MM.1S (cell line): ENCODE results near the gene HLA-DMB.
A peak's percentile ranks its signal among the peaks of the same experiment; 100 is the strongest.

Source experiments
- DNase-seq: peaks from one replicate; pipeline ENCODE4 v3.0.0-alpha.2; 2015
- H2AFZ ChIP-seq: fragments of 300-600 bp; sonication (generic); 2 replicates; pipeline ENCODE4 v1.6.0; 2016; ENCODE audit warnings: antibody characterized with exemption, low read length
- H3F3A ChIP-seq: fragments of 300-600 bp; sonication (generic); 2 replicates; pipeline ENCODE4 v1.6.1; 2016; ENCODE audit warnings: mild to moderate bottlenecking, antibody characterized with exemption, low read length, moderate library complexity, mixed read lengths; ENCODE audit not compliant: insufficient read depth
- H3K27ac ChIP-seq: fragments of 300-600 bp; sonication (generic); 2 replicates; pipeline ENCODE4 v1.5.1; 2016; ENCODE audit warnings: mild to moderate bottlenecking, low read length
- H3K27me3 ChIP-seq: fragments of 300-600 bp; sonication (generic); replicated peaks from 2 replicates; pipeline ENCODE4 v1.6.0; 2016; ENCODE audit warnings: low read length; ENCODE audit not compliant: insufficient read depth
- H3K36me3 ChIP-seq: fragments of 300-600 bp; sonication (generic); replicated peaks from 2 replicates; pipeline ENCODE4 v1.6.1; 2016; ENCODE audit warnings: mild to moderate bottlenecking, low read length, mixed read lengths; ENCODE audit not compliant: insufficient read depth
- H3K4me1 ChIP-seq: fragments of 300-600 bp; sonication (generic); 2 replicates; pipeline ENCODE4 v1.6.1; 2016; ENCODE audit warnings: low read length, mixed read lengths
- H3K4me2 ChIP-seq: fragments of 300-600 bp; sonication (generic); 2 replicates; pipeline ENCODE4 v1.6.0; 2016; ENCODE audit warnings: low read depth, low read length
- H3K4me3 ChIP-seq: fragments of 300-600 bp; sonication (generic); 2 replicates; pipeline ENCODE4 v1.5.1; 2016; ENCODE audit warnings: low read length, mixed read lengths
- H3K79me2 ChIP-seq: fragments of 300-600 bp; sonication (generic); 2 replicates; pipeline ENCODE4 v1.6.1; 2016; ENCODE audit warnings: mixed run types, low read length, mixed read lengths
- H3K9ac ChIP-seq: fragments of 300-600 bp; sonication (generic); 2 replicates; pipeline ENCODE4 v1.6.1; 2016; ENCODE audit warnings: low read length, mixed read lengths
- H3K9me2 ChIP-seq: fragments of 300-600 bp; sonication (generic); replicated peaks from 2 replicates; pipeline ENCODE4 v1.6.1; 2016; ENCODE audit warnings: mild to moderate bottlenecking, low read length, mixed read lengths; ENCODE audit not compliant: insufficient read depth
- H3K9me3 ChIP-seq: fragments of 300-600 bp; sonication (generic); replicated peaks from 2 replicates; pipeline ENCODE4 v1.6.1; 2016; ENCODE audit warnings: mild to moderate bottlenecking, low read length, mixed read lengths; ENCODE audit not compliant: insufficient read depth
- H4K20me1 ChIP-seq: fragments of 300-600 bp; sonication (generic); 2 replicates; pipeline ENCODE4 v1.6.1; 2016; ENCODE audit warnings: mild to moderate bottlenecking, low read length, moderate library complexity, mixed read lengths; ENCODE audit not compliant: insufficient read depth
- CTCF ChIP-seq: fragments of 300-600 bp; sonication (generic); IDR thresholded peaks from 2 replicates; pipeline ENCODE4 v1.5.1; 2016; ENCODE audit warnings: antibody characterized with exemption, low read length, mixed read lengths
- EZH2 ChIP-seq: fragments of 300-600 bp; sonication (generic); optimal IDR thresholded peaks from 2 replicates; pipeline ENCODE3; 2017; ENCODE audit warnings: low read depth, mild to moderate bottlenecking, antibody characterized with exemption, low read length, mixed read lengths
- EZH2phosphoT487 ChIP-seq: fragments of 300-600 bp; sonication (generic); IDR thresholded peaks from 2 replicates; pipeline ENCODE4 v1.6.1; 2018; ENCODE audit warnings: antibody characterized with exemption, low read length

Gene HLA-DMB

DNA sequence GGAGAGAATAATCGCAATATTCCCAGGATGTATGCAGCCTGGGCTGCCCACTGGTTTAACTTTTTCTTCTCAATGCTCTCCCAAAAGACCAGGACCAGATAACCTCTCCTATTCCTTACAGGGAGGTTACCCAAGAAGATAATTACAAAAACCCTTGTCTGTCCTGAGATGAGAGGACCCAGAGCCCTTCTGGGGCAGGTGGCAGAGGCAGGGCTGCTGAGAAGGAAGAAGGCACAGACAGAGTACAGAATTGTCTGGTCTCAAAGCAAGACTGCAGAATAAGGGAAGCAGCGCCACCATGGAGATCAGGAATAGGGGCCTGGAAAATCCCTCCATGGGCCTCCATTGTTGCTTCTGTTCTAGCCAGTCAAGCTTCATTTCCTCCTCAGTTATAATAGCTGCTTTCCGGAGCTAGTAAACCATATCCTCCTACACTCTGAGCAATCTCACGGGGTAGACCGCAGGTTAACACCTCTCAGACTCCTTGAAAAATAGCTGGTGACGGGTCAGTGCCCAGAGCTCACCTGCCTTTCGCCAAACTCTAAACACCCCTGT, 463 bp upstream of the HLA-DMB start:
- H3K4me1 ChIP-seq = peaks cover 33% of the 10 kb centered on the region

GRCh38 chr6:32938494-32938893, 2.3 kb downstream of the HLA-DMB start:
- no peak for DNase-seq
- H3K4me2 ChIP-seq = no peak overlapping the region
- H4K20me1 ChIP-seq = no peaks in the 10 kb centered on the region
- H3K4me3 ChIP-seq = no peak overlapping the region
- no peak for TF ChIP-seq EZH2phosphoT487
- no peak for TF ChIP-seq EZH2
- no peak for TF ChIP-seq CTCF
- H3K9me2 ChIP-seq = no peaks in the 10 kb centered on the region
- H3K79me2 ChIP-seq = no peaks in the 10 kb centered on the region
- no peaks in the 10 kb centered on the region for H3K36me3 ChIP-seq
- no peak overlapping the region for H2AFZ ChIP-seq
- H3K9me3 ChIP-seq = no peaks in the 10 kb centered on the region
- no peak overlapping the region for H3K9ac ChIP-seq
- 0 out of 2 replicates have a peak, but pooled peaks cover 2% of the 10 kb centered on the region for H3K27me3 ChIP-seq
- peaks cover 9% of the 10 kb centered on the region; the same call in 1 of the 2 replicates for H3F3A ChIP-seq
- H3K4me1 ChIP-seq = peaks cover 21% of the 10 kb centered on the region
- no peak overlapping the region for H3K27ac ChIP-seq

More for the DNA sequence above, 463 bp upstream of the HLA-DMB start:
- H3K9ac ChIP-seq = no peak overlapping the region
- peak overlapping the region; percentile 59; the same call in 1 of the 2 replicates for H3K27ac ChIP-seq
- H2AFZ ChIP-seq = peak overlapping the region; percentile 21
- TF ChIP-seq EZH2phosphoT487 = no peak
- no peak for TF ChIP-seq EZH2
- no peak for TF ChIP-seq CTCF
- H3K36me3 ChIP-seq = no peaks in the 10 kb centered on the region
- H3K9me2 ChIP-seq = no peaks in the 10 kb centered on the region
- H3K79me2 ChIP-seq = no peaks in the 10 kb centered on the region
- peak; percentile 26 for DNase-seq
- H3K9me3 ChIP-seq = no peaks in the 10 kb centered on the region
- peak overlapping the region; percentile 56; the same call in 1 of the 2 replicates for H3K4me3 ChIP-seq
- peaks cover 26% of the 10 kb centered on the region for H3F3A ChIP-seq
- no peaks in the 10 kb centered on the region for H4K20me1 ChIP-seq
- H3K4me2 ChIP-seq = peak overlapping the region; percentile 68
- 0 out of 2 replicates have a peak, but pooled peaks cover 2% of the 10 kb centered on the region for H3K27me3 ChIP-seq

GRCh38 chr6:32937230-32937633, 3.6 kb downstream of the HLA-DMB start:
- no peaks in the 10 kb centered on the region for H3K9me2 ChIP-seq
- no peak overlapping the region for H3K9ac ChIP-seq
- H3K27me3 ChIP-seq = no peaks in the 10 kb centered on the region
- H3F3A ChIP-seq = peaks cover 6% of the 10 kb centered on the region; the same call in 1 of the 2 replicates
- no peaks in the 10 kb centered on the region for H3K79me2 ChIP-seq
- H3K4me1 ChIP-seq = peaks cover 14% of the 10 kb centered on the region
- no peak overlapping the region for H3K4me2 ChIP-seq
- H3K27ac ChIP-seq = no peak overlapping the region
- no peak overlapping the region for H3K4me3 ChIP-seq
- no peak overlapping the region for H2AFZ ChIP-seq
- H3K9me3 ChIP-seq = no peaks in the 10 kb centered on the region
- H4K20me1 ChIP-seq = no peaks in the 10 kb centered on the region
- TF ChIP-seq CTCF = no peak
- TF ChIP-seq EZH2phosphoT487 = no peak
- no peak for TF ChIP-seq EZH2
- DNase-seq = no peak
- H3K36me3 ChIP-seq = no peaks in the 10 kb centered on the region
